ENCODE measurements around the gene SYNGR1.

SYNGR1 gene

DNA sequence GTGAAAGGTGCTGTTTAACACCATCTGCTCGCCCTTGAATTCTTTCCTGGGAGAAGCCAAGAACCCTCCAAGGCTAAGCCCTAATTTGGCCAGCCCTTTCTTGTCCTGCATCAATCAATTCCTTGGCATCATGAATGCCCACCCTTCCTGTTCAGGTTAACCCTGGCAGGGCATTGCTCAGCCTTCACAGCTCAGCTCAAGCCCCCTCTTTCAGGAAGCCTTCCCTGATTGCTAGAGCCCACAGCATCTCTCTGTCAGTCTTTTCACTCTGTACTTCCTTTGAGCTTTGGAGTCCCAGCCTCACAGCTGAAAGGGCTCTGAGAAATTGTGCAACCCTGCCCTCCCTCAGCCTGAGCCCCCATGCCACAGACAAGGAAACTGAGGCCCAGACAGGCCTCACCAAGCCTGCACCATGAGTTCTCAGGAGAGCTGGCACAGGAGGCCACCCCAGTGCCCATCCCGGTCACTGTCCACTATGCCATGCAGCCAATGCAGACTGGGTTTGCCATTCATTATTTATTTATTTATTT lies 47.3 kb upstream of the SYNGR1 start:
- peaks cover 5% of the 10 kb centered on the region for H3K4me1 ChIP-seq (ENCODE audit: low read depth, poor library complexity, severe bottlenecking)
- no peak overlapping the region for H3K4me3 ChIP-seq (IDR thresholded peaks at IDR 0.05; ENCODE audit: insufficient read depth, low read depth, low read length)
- H3K36me3 ChIP-seq (ENCODE audit: insufficient read depth) = no peaks in the 10 kb centered on the region
- H3K79me2 ChIP-seq (ENCODE audit: insufficient read depth, low read depth) = no peaks in the 10 kb centered on the region
- peaks cover 33% of the 10 kb centered on the region for H3K27me3 ChIP-seq (ENCODE audit: insufficient read depth, low read depth)
- no peak overlapping the region for H3K4me2 ChIP-seq
- no peak overlapping the region for H2AFZ ChIP-seq (ENCODE audit: low read depth)
- no peak overlapping the region for H3K9ac ChIP-seq
- no peak overlapping the region for H3K27ac ChIP-seq
- H4K20me1 ChIP-seq (ENCODE audit: insufficient read depth) = no peaks in the 10 kb centered on the region
- no peak for TF ChIP-seq CTCF (conservative IDR thresholded peaks at IDR 0.05; ENCODE audit: low read depth, low read length)

- Histone ChIP-seq H4K20me1 (ENCODE audit: insufficient read depth) (no peaks in the 10 kb centered on the region), H3K27me3 (ENCODE audit: insufficient read depth, low read depth) (peaks cover 26% of the 10 kb centered on the region), H3K4me2 (no peak overlapping the region), H3K4me3 (IDR thresholded peaks at IDR 0.05; ENCODE audit: insufficient read depth, low read depth, low read length) (no peak overlapping the region), H3K27ac (no peak overlapping the region), H3K9ac (no peak overlapping the region), H3K79me2 (ENCODE audit: insufficient read depth, low read depth) (no peaks in the 10 kb centered on the region), H3K4me1 (ENCODE audit: low read depth, poor library complexity, severe bottlenecking) (no peaks in the 10 kb centered on the region), H3K36me3 (ENCODE audit: insufficient read depth) (no peaks in the 10 kb centered on the region), H2AFZ (ENCODE audit: low read depth) (no peak overlapping the region)
- no peak for TF ChIP-seq CTCF (conservative IDR thresholded peaks at IDR 0.05; ENCODE audit: low read depth, low read length)
Observed at GRCh38 chr22:39303358-39303757, 46.4 kb upstream of the SYNGR1 start.

GRCh38 chr22:39303892-39304671 lies 45.7 kb upstream of the SYNGR1 start:
- Histone ChIP-seq H3K9ac (no peak overlapping the region), H3K36me3 (ENCODE audit: insufficient read depth) (no peaks in the 10 kb centered on the region), H2AFZ (ENCODE audit: low read depth) (no peak overlapping the region), H3K4me1 (ENCODE audit: low read depth, poor library complexity, severe bottlenecking) (no peaks in the 10 kb centered on the region), H3K27me3 (ENCODE audit: insufficient read depth, low read depth) (peaks cover 20% of the 10 kb centered on the region), H3K4me3 (IDR thresholded peaks at IDR 0.05; ENCODE audit: insufficient read depth, low read depth, low read length) (no peak overlapping the region), H3K79me2 (ENCODE audit: insufficient read depth, low read depth) (no peaks in the 10 kb centered on the region), H4K20me1 (ENCODE audit: insufficient read depth) (no peaks in the 10 kb centered on the region), H3K27ac (no peak overlapping the region), H3K4me2 (no peak overlapping the region)
- TF ChIP-seq CTCF (conservative IDR thresholded peaks at IDR 0.05; ENCODE audit: low read depth, low read length) = no peak

- no peak overlapping the region for H2AFZ ChIP-seq (ENCODE audit: low read depth)
- no peak overlapping the region for H3K9ac ChIP-seq
- TF ChIP-seq CTCF (conservative IDR thresholded peaks at IDR 0.05; ENCODE audit: low read depth, low read length) = peak; percentile 35; the same call in 1 of the 2 replicates
- H3K36me3 ChIP-seq (ENCODE audit: insufficient read depth) = no peaks in the 10 kb centered on the region
- no peak overlapping the region for H3K27ac ChIP-seq
- H3K79me2 ChIP-seq (ENCODE audit: insufficient read depth, low read depth) = no peaks in the 10 kb centered on the region
- peaks cover 3% of the 10 kb centered on the region; the same call in 1 of the 2 replicates for H4K20me1 ChIP-seq (ENCODE audit: insufficient read depth)
- H3K4me2 ChIP-seq = no peak overlapping the region
- H3K4me1 ChIP-seq (ENCODE audit: low read depth, poor library complexity, severe bottlenecking) = no peaks in the 10 kb centered on the region
- peaks cover 3% of the 10 kb centered on the region; the same call in 1 of the 2 replicates for H3K27me3 ChIP-seq (ENCODE audit: insufficient read depth, low read depth)
- no peak overlapping the region for H3K4me3 ChIP-seq (IDR thresholded peaks at IDR 0.05; ENCODE audit: insufficient read depth, low read depth, low read length)
Observed at GRCh38 chr22:39306456-39307361, 43.1 kb upstream of the SYNGR1 start.

Data from KMS-11 (cell line).